Stimulated activated CD4-positive, alpha-beta T cell treated with anti-CD3 and anti-CD28 coated beads, TNF-alpha, amount 100 ng/mL, for 1 hour (primary cell): ENCODE measurements around the gene VKORC1L1.
"Not testable (repeated sequence)": the region's sequence is repeated elsewhere in the genome, so short reads cannot be mapped to it uniquely, and the experiment has no call there.

Source experiments
- DNase-seq, 3 donors: peaks; one replicate each; pipeline ENCODE4 v3.0.0-alpha.2; 2020; ENCODE audit warnings: low read depth in 3 of 3, low spot score in 1 of 3

Gene VKORC1L1

DNA sequence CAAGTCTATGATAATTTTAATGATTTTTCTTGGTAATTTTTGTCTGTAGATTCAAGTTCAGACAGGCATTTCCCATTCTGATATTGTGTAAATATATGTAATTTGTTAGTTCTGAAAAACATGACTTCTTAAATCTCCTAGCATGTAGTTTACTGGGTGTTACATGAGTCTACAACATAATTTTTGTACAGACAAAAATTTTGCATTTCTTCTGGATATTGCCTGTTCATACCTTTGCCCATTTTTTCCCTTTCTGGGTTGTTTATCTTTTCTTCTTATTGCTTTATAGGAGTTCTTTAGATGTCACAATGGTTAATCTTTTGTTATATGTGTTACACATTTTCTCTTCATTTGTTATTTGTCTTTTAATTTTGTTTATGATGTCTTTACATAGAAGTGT lies 12.1 kb downstream of the VKORC1L1 start:
- not testable (repeated sequence) for DNase-seq

DNA sequence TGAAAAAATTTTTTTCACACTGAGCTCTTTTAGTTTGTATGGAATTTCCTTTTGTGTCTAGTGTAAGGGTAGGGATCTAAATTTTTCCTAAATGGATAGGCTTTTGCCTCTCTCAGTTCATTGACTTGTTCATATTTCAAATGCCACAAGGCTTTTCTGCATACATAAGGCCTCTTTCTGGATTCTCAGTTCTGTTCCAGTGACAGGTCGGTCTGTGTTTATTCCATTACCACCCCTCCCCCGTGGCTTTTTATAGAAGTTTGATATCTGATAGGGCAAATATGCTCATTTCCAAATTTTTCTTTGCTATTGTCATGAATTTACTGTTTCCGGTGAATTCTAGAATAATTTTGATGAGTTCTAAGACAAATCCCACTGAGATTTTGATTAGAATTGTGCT lies 12.7 kb downstream of the VKORC1L1 start:
- DNase-seq, result not testable (repeated sequence)

- not testable (repeated sequence) for DNase-seq
These were observed 15.7 kb downstream of the VKORC1L1 start for GRCh38 chr7:65888434-65889156.

DNA sequence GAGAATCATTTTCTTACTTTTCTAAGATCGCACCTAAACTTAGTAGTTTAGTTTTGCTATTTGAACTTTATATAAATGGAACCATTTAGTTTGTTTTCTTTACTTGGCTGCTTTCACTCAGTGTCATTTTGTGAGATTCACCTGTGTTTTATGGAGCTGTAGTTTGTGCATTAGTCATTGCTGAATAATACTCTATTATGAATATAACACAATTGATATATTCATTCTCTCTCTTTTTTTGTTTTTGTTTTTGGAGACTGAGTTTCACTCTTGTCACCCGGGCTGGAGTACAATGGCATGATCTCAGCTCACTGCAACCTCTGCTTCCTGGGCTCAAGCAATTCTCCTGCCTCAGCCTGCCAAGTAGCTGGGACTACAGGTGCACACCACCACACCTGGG lies 16.8 kb downstream of the VKORC1L1 start:
- DNase-seq, result not testable (repeated sequence)

DNA sequence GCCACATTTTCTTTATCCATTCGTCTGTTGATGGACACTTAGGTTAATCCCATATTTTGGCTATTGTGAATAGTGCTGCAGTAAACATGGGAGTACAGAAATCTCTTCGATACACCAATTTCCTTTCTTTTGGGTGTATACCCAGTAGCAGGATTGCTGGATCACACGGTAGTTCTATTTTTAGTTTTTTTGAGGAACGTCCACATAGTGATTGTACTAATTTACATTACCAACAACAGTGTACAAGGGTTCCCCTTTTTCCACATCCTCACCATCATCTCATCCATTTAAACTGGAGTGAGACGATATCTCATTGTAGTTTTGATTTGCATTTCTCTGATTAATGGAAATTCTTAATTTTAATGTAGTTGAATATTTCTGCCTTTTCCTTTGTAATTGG lies 19.3 kb downstream of the VKORC1L1 start:
- no peak for DNase-seq

DNA sequence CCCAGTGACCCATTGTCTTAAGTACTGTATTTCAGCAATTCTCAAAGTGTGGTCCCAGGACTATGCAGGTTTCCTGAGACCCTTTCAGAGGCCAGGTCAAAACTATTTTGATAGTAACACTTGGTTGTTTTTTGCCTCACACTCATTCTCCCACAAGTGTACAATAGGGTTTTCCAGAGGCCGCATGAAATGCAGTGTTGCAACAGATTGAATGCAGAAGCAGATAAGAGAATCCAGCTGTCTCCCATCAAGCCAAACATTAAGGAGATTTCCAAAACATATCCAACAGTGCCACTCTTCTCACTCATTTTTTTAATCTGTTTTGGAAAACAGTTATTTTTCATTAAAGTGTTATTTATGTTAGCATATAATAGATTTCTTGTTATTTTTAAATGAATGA lies 20.0 kb downstream of the VKORC1L1 start:
- no peak for DNase-seq

DNA sequence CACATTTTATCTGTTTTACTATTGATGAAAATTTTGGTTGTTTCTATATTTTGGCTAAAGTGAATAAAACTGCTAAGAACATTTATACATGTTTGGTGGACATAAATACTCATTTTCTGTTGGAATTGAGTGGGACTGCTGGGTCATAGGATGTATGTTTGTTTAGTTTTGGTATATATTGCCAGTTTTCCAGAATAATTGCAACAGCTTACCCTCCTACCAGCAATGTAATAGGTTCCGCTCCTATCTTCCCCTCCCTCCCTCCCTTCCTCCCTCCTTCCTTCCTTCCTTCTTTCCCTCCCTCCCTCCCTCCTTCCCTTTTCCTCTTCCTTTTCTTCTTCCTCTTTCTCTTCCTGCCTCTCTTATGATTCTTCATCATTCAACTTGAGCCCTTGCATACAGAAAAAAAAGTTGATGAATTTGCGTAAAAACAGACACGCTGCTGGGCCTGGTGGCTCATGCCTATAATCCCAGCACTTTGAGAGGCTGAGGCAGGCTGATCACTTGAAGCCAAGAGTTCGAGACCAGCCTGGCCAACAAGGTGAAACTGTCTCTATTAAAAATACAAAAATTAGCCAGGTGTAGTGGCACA lies 23.5 kb downstream of the VKORC1L1 start:
- DNase-seq, result no peak

DNA sequence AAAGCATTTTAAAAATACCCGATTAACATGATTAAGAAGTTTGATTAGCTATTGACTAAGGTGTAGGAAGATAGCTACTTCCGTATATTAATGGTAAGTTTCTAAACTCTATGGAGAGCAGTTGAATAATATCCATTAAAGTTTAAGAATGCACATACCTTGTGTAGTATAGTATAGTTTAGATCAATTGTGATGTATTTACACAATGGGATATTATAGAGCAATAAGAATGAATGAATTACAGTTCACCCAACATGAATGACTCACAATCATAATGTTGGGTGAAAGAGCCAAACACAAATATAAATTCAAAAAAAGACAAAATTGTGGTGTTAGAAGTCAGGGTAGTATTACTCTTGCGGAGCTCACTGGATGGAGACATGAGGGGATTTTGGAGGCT lies 24.4 kb downstream of the VKORC1L1 start:
- not testable (repeated sequence) for DNase-seq

GRCh38 chr7:65898677-65899447 lies 26.0 kb downstream of the VKORC1L1 start:
- DNase-seq, result not testable (repeated sequence)

- no peak for DNase-seq
These were observed 29.4 kb downstream of the VKORC1L1 start for GRCh38 chr7:65902306-65902705.

DNA sequence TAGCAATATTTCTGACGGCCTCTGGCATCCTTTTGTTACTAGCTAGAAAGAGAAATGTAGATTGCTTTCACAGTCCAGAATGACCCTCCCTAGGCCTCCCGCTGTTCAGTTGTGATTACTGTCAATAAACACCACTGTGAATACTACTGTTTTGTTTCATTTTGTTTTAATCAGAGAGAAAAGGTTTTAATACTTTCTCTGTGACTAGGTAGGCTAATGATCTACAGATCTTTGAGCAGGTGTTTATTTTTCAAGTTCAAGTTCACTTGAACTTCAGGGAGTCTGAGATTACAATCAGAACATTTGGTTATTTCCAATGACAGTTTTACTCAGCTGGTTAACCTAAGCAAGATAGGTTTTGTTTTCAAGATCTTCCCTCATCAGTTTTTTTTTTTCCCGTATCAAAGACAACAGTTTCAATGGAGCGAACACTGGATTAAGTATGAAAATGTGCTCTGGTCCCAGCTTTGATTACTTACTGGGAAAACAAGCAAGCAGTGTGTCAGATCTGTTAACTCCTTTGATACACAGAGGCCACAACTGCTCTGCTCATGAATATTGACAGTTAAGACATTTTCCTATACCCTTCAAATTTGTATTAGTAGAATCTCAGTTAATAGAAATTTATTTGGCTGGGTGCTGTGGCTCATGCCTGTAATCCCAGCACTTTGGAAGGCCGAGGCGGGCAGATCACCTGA lies 34.8 kb downstream of the VKORC1L1 start:
- DNase-seq, result no peak

GRCh38 chr7:65910237-65910636 lies 37.4 kb downstream of the VKORC1L1 start:
- no peak for DNase-seq

GRCh38 chr7:65912237-65912636 lies 39.4 kb downstream of the VKORC1L1 start:
- DNase-seq, result no peak

GRCh38 chr7:65915921-65916657 lies 43.2 kb downstream of the VKORC1L1 start:
- no peak for DNase-seq

DNA sequence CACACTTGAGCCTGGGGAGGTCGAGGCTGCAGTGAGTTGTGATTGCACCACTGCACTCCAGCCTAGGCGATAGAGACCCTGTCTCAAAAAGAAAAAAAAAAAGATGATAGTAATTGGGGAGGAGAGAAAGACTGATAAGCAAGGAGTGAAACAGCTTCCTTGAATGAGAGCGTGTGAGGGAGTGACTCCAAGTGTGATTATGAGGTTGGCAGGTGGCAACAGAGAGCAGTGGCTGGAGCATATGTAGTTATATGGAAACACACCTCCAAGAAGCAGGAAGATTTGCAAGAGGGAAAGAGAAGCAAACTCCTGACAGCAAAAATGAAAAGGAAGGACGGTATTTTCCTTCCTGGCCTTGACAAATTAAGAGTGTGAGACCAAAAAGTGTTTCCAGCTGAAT lies 50.4 kb downstream of the VKORC1L1 start:
- DNase-seq, result no peak

- DNase-seq, result no peak
These were observed 51.3 kb downstream of the VKORC1L1 start for GRCh38 chr7:65924193-65924592.

DNA sequence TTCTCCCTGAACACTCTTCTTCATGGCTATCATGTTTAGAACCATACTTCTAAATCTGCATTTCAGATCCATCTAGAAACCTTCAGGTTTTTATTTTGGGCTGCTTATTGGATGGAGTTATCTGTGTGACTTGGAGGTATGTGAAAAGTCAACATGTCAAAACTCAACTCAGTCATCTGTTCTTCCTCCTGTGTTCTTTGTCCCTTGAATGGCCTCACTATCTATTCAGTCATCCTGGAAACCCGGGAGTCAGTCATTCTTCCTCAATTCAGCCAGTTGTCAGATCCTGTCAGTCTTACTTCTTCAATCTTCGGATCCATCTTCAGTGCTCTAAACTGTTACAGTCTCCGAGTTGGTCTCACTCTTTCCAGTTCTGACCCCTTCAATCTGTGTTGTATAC lies 52.2 kb downstream of the VKORC1L1 start:
- DNase-seq, result no peak

GRCh38 chr7:65926588-65926987 lies 53.7 kb downstream of the VKORC1L1 start:
- no peak for DNase-seq

DNA sequence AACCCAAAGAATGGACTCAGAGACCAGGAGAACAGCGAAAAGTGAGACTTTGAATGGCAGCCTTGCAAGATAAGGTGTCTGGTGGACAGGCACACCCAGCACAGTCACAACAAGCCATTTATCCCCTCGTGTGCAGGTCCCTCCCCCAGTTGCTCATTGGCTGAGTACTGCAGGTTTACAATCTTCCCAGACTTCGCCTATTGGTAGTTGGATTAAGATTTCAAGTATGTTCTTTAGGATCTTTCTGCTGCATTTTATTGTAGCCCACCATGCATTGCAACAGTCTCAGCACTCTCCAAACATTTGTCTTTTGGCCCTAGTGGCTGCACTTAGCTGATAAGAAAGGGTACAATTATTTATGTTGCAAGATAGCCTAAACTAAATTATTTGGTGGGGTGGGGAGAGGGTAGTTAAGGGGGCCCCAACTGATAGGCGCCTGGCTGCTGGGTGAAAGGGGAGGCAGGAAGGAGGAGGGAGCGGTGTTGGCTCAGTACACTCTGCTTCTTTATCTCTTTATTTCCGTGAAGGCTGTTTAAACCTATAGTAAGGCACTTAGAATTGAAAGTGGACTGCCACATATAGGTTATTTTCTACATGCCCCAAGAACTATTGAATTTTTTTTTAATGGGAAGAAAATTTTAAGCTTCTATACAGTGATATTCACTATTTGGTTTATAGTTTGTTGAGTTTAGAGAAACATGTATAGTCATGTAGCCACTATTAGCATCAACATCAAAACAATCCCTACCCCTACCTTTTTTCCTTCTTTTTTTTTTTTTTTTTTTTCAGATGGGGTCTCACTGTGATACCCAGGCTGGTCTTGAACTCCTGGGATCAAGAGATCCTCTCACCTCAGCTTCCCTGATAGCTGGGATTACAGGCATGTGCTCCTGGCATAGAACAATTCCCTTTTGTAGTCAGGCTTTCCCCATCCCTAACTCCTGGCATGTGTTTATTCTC lies 54.9 kb downstream of the VKORC1L1 start:
- DNase-seq, result no peak

DNA sequence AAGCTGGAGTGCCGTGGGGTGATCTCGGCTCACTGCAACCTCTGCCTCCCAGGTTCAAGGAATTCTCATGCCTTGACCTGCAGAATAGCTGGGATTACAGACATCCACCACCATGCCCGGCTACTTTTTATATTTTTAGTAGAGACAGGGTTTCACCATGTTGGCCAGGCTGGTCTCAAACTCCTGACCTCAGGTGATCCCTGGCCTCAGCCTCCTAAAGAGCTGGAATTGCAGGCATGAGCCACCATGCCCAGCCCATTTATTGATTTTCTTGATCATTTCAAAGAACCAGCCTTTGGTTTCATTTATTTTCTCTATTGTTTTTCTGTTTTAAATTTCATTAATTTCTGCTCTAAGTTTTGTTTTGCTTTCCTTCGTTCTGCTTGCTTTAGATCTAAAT lies 58.8 kb downstream of the VKORC1L1 start:
- DNase-seq, result no peak
